Lung (tissue), 12 donors: ENCODE measurements around the gene AMN. TPM values are rescaled to one million over a fixed set of nuclear protein-coding genes. Genes with fewer than 3 reads are reported as not detected.
A peak's percentile ranks its signal among the peaks of the same experiment; 100 is the strongest.

ENCODE experiments used
- ATAC-seq: fragments of 200-7000 bp; cut with Tn5 transposase; one replicate; pipeline ENCODE4 v1.9.1; 2020; ENCODE audit warnings: moderate number of reproducible peaks; ENCODE audit not compliant: insufficient read depth, low FRiP score
- DNase-seq, 3 donors: peaks; one replicate each; pipeline ENCODE4 v3.0.0-alpha.2; 2013 to 2017
- H3K27ac ChIP-seq, 2 donors: one replicate each; pipeline ENCODE4 v1.5.1; 2013; ENCODE audit warnings: mild to moderate bottlenecking in 2 of 2, moderate library complexity in 2 of 2, control low read depth in 1 of 2, inconsistent platforms in 1 of 2, low read depth in 1 of 2, low read length in 1 of 2
- H3K27me3 ChIP-seq, 3 donors: one replicate each; pipeline ENCODE4 v1.5.1; 2013; ENCODE audit warnings: low read length in 2 of 3; ENCODE audit not compliant: control insufficient read depth in 3 of 3, insufficient read depth in 3 of 3
- H3K36me3 ChIP-seq, 4 donors: one replicate each; pipeline ENCODE4 v1.5.1; 2013; ENCODE audit warnings: low read length in 4 of 4, mild to moderate bottlenecking in 1 of 4, moderate library complexity in 1 of 4; ENCODE audit not compliant: control insufficient read depth in 4 of 4, insufficient read depth in 4 of 4
- H3K4me1 ChIP-seq, 5 donors: one replicate each; pipeline ENCODE4 v1.5.1; 2013; ENCODE audit warnings: low read length in 5 of 5, mild to moderate bottlenecking in 2 of 5, moderate library complexity in 1 of 5; ENCODE audit not compliant: control insufficient read depth in 5 of 5, insufficient read depth in 5 of 5
- H3K4me3 ChIP-seq: one replicate; pipeline ENCODE4 v1.5.1; 2013; ENCODE audit warnings: mild to moderate bottlenecking, control low read depth, moderate library complexity
- H3K9ac ChIP-seq, 2 donors: one replicate each; pipeline ENCODE4 v1.5.1; 2013; ENCODE audit warnings: low read length in 2 of 2, control low read depth in 1 of 2; ENCODE audit not compliant: insufficient read depth in 1 of 2
- H3K9me3 ChIP-seq, 4 donors: one replicate each; pipeline ENCODE4 v1.5.1; 2013; ENCODE audit warnings: low read length in 3 of 4, mild to moderate bottlenecking in 1 of 4, moderate library complexity in 1 of 4; ENCODE audit not compliant: control insufficient read depth in 4 of 4, insufficient read depth in 3 of 4
- WGBS, 2 donors: extraction: QIAGEN DNeasy Blood & Tissue Kit; methylation state at CpG; one replicate each; pipeline ENCODE4 v1.1.7; 2013; 5-methylcytosine and 5-hydroxymethylcytosine counted together
- polyA plus RNA-seq, 2 donors: library from polyadenylated mRNA; stranded (reverse); fragments of 200-250 nt; gene quantifications; one replicate each; pipeline ENCODE4 v1.2.1, GENCODE V29; 2013
- total RNA-seq, 2 donors: library from RNA; depleted of rRNA in 1 of 2; stranded (reverse); fragments of >200 nt in 1 of 2; gene quantifications; one replicate each; pipeline ENCODE4 v1.2.1, GENCODE V29; 2014 to 2021
- TF ChIP-seq, protein P1 (sequence below): IDR thresholded peaks from 2 replicates; pipeline ENCODE4 v1.5.1; 2012; ENCODE audit warnings: mild to moderate bottlenecking; ENCODE audit errors: control extremely low read depth, extremely low read depth
- donor health status: control.
- donor health status: control.
- donor health status: Bipolar disorder and iron deficiency.
- donor health status: healthy.
- donor health status: DM: yes; HTN: yes; CAD: no.

AMN gene
- total and polyA plus RNA-seq, 4 donors = 0.94 to 24.7 (median 12.6) TPM

DNA sequence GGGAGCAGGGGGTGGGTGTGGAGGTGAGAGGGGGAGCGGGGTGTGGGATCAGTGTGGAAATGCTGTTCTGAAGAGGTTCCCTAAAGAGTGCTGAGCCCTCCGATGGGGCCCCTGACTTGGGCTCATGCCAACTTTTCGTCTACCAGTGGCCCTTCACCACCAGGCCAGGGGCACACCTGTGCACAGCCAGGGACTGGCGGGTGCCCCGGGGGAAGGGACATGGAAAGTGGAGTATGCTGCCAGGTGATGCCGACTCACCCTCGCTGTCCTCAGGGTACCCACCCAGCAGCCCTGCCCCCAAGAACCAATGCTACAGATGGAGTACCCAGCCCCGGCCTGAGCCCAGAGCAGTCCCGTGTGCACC is 26.2 kb downstream of the AMN start:
- Histone ChIP-seq H3K27me3 (no peaks in the 10 kb centered on the region), H3K9ac (no peak overlapping the region), H3K4me3 (no peak overlapping the region), H3K27ac (no peak overlapping the region), H3K4me1 (peaks cover 0 to 8% (median 0%) of the 10 kb centered on the region in 5 donors), H3K36me3 (peaks cover 38 to 76% (median 49%) of the 10 kb centered on the region in 4 donors), H3K9me3 (no peaks in the 10 kb centered on the region)
- DNase-seq (peak in 1 of 3 donors; percentile 42), ATAC-seq (no peak)
- 67 to 76% methylated on average over 9 of the region's 9 CpGs for WGBS, 2 donors
- TF ChIP-seq, protein P1, sequence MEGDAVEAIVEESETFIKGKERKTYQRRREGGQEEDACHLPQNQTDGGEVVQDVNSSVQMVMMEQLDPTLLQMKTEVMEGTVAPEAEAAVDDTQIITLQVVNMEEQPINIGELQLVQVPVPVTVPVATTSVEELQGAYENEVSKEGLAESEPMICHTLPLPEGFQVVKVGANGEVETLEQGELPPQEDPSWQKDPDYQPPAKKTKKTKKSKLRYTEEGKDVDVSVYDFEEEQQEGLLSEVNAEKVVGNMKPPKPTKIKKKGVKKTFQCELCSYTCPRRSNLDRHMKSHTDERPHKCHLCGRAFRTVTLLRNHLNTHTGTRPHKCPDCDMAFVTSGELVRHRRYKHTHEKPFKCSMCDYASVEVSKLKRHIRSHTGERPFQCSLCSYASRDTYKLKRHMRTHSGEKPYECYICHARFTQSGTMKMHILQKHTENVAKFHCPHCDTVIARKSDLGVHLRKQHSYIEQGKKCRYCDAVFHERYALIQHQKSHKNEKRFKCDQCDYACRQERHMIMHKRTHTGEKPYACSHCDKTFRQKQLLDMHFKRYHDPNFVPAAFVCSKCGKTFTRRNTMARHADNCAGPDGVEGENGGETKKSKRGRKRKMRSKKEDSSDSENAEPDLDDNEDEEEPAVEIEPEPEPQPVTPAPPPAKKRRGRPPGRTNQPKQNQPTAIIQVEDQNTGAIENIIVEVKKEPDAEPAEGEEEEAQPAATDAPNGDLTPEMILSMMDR = no peak

DNA sequence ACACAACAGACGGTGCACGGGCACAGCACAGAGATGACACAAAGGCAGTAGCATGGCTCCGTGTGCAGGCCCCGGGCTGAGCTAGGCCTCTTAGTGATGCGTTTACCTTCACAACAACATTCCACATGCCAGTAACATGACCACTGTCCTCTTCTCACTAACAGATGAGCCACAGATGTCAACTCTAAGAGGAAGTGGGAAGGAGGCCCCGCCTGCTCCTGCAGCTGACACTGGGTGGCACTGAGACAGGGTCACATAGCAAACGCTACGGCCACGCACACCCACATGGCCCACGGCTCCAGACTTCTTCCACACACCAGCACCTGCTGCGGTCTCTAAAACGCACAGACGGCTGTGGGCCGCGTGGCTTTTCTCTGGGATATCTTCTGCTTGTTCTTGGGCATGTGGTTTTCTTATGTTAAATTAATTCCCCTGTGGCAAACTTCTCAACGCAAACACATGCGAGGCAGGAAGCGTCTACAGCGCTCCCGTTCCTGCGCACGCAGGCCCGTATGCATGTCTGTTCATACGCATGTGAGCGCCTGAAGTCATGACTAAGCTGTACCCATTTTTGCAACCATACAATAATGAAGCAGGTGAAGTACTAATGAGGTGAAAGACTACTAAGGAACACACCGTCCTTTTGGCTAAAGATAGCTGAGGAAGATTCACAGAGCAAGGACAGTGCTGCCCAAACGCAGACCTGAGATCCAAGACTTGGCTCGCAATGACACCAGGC is 26.8 kb downstream of the AMN start:
- peak; percentile 16 for ATAC-seq
- H3K36me3 ChIP-seq = peaks cover 44 to 74% (median 46%) of the 10 kb centered on the region in 4 donors

DNA sequence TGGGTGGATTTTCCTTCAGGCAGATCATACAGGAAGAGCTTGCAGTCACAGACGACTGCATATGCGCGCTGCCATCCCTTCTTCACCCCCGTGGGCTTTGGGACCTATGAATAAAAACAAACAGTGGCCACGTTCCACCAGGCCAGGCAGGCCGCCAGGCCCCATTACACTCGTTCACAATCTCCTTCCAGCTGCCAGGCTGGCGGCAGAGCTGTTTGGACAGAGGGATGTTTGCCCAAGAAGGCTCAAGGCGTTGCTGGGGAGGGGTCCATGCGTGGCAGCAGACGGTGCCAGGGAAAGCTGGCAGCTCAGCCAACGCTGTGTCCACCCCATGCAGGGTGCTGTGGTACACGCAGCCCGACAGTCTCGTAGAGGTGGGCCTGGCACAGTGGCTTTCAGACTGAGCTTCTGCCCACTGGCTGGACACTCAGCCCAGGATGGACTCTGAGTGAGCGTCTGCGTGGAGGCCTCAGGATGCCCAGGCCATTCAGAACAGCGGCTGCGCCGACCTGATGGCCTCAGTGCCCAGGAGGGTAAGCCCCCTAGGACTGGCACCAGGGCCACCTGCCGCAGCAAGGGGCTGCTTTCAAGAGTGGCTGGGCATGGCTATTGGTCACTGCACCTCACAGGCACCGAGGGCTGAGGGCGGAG is 27.5 kb downstream of the AMN start:
- TF ChIP-seq, protein P1 = no peak

More for the DNA sequence above, 26.8 kb downstream of the AMN start:
- H3K4me3 ChIP-seq = no peak overlapping the region
- no peak for DNase-seq
- H3K27me3 ChIP-seq = no peaks in the 10 kb centered on the region
- no peaks in the 10 kb centered on the region for H3K9me3 ChIP-seq
- TF ChIP-seq, protein P1 = no peak
- H3K4me1 ChIP-seq = peaks cover 0 to 8% (median 0%) of the 10 kb centered on the region in 5 donors
- H3K27ac ChIP-seq = no peak overlapping the region
- 54 to 75% methylated on average over 28 of the region's 28 CpGs for WGBS, 2 donors
- no peak overlapping the region for H3K9ac ChIP-seq

More for the DNA sequence above, 27.5 kb downstream of the AMN start:
- peaks cover 43 to 74% (median 47%) of the 10 kb centered on the region in 4 donors for H3K36me3 ChIP-seq
- no peak overlapping the region for H3K9ac ChIP-seq
- DNase-seq (no peak), ATAC-seq (no peak)
- no peaks in the 10 kb centered on the region for H3K9me3 ChIP-seq
- H3K27ac ChIP-seq = no peak overlapping the region
- WGBS, 2 donors = 78 to 88% methylated on average over 23 of the region's 23 CpGs
- H3K4me1 ChIP-seq = peaks cover 0 to 8% (median 0%) of the 10 kb centered on the region in 5 donors
- no peaks in the 10 kb centered on the region for H3K27me3 ChIP-seq
- H3K4me3 ChIP-seq = no peak overlapping the region
